Lung (tissue), 12 donors: ENCODE results near the gene SLC29A2. TPM values are rescaled to one million over a fixed set of nuclear protein-coding genes. Genes with fewer than 3 reads are reported as not detected.

ENCODE experiments used
- ATAC-seq: fragments of 200-7000 bp; cut with Tn5 transposase; one replicate; pipeline ENCODE4 v1.9.1; 2020; ENCODE audit warnings: moderate number of reproducible peaks; ENCODE audit not compliant: insufficient read depth, low FRiP score
- DNase-seq, 3 donors: peaks; one replicate each; pipeline ENCODE4 v3.0.0-alpha.2; 2013 to 2017
- H3K27ac ChIP-seq, 2 donors: one replicate each; pipeline ENCODE4 v1.5.1; 2013; ENCODE audit warnings: mild to moderate bottlenecking in 2 of 2, moderate library complexity in 2 of 2, control low read depth in 1 of 2, inconsistent platforms in 1 of 2, low read depth in 1 of 2, low read length in 1 of 2
- H3K27me3 ChIP-seq, 3 donors: one replicate each; pipeline ENCODE4 v1.5.1; 2013; ENCODE audit warnings: low read length in 2 of 3; ENCODE audit not compliant: control insufficient read depth in 3 of 3, insufficient read depth in 3 of 3
- H3K36me3 ChIP-seq, 4 donors: one replicate each; pipeline ENCODE4 v1.5.1; 2013; ENCODE audit warnings: low read length in 4 of 4, mild to moderate bottlenecking in 1 of 4, moderate library complexity in 1 of 4; ENCODE audit not compliant: control insufficient read depth in 4 of 4, insufficient read depth in 4 of 4
- H3K4me1 ChIP-seq, 5 donors: one replicate each; pipeline ENCODE4 v1.5.1; 2013; ENCODE audit warnings: low read length in 5 of 5, mild to moderate bottlenecking in 2 of 5, moderate library complexity in 1 of 5; ENCODE audit not compliant: control insufficient read depth in 5 of 5, insufficient read depth in 5 of 5
- H3K4me3 ChIP-seq: one replicate; pipeline ENCODE4 v1.5.1; 2013; ENCODE audit warnings: mild to moderate bottlenecking, control low read depth, moderate library complexity
- H3K9ac ChIP-seq, 2 donors: one replicate each; pipeline ENCODE4 v1.5.1; 2013; ENCODE audit warnings: low read length in 2 of 2, control low read depth in 1 of 2; ENCODE audit not compliant: insufficient read depth in 1 of 2
- H3K9me3 ChIP-seq, 4 donors: one replicate each; pipeline ENCODE4 v1.5.1; 2013; ENCODE audit warnings: low read length in 3 of 4, mild to moderate bottlenecking in 1 of 4, moderate library complexity in 1 of 4; ENCODE audit not compliant: control insufficient read depth in 4 of 4, insufficient read depth in 3 of 4
- CTCF ChIP-seq: IDR thresholded peaks from 2 replicates; pipeline ENCODE4 v1.5.1; 2012; ENCODE audit warnings: mild to moderate bottlenecking; ENCODE audit errors: control extremely low read depth, extremely low read depth
- WGBS, 2 donors: extraction: QIAGEN DNeasy Blood & Tissue Kit; methylation state at CpG; one replicate each; pipeline ENCODE4 v1.1.7; 2013; 5-methylcytosine and 5-hydroxymethylcytosine counted together
- polyA plus RNA-seq, 2 donors: library from polyadenylated mRNA; stranded (reverse); fragments of 200-250 nt; gene quantifications; one replicate each; pipeline ENCODE4 v1.2.1, GENCODE V29; 2013
- total RNA-seq, 2 donors: library from RNA; depleted of rRNA in 1 of 2; stranded (reverse); fragments of >200 nt in 1 of 2; gene quantifications; one replicate each; pipeline ENCODE4 v1.2.1, GENCODE V29; 2014 to 2021
- donor health status: control.
- donor health status: control.
- donor health status: Bipolar disorder and iron deficiency.
- donor health status: healthy.
- donor health status: DM: yes; HTN: yes; CAD: no.

The SLC29A2 gene
- total and polyA plus RNA-seq, 4 donors: 6.5 to 19.4 (median 13.7) TPM

GRCh38 chr11:66339686-66340483 lies 31.7 kb downstream of the SLC29A2 start:
- Histone ChIP-seq H3K27ac (no peak overlapping the region), H3K36me3 (peaks cover 0 to 47% (median 14%) of the 10 kb centered on the region in 4 donors), H3K4me3 (no peak overlapping the region), H3K9ac (no peak overlapping the region), H3K9me3 (no peaks in the 10 kb centered on the region), H3K4me1 (peaks cover 0 to 30% (median 14%) of the 10 kb centered on the region in 5 donors), H3K27me3 (no peaks in the 10 kb centered on the region)
- ATAC-seq (no peak), DNase-seq (no peak)
- WGBS, 2 donors: 82 to 86% methylated on average over 14 of the region's 14 CpGs
- TF ChIP-seq CTCF: no peak

- peaks cover 0 to 27% (median 14%) of the 10 kb centered on the region in 5 donors for H3K4me1 ChIP-seq
- no peaks in the 10 kb centered on the region for H3K27me3 ChIP-seq
- ATAC-seq (no peak), DNase-seq (no peak)
- H3K36me3 ChIP-seq: peaks cover 0 to 47% (median 14%) of the 10 kb centered on the region in 4 donors
- TF ChIP-seq CTCF: no peak
- H3K27ac ChIP-seq: no peak overlapping the region
- no peak overlapping the region for H3K4me3 ChIP-seq
- WGBS, 2 donors: 89 to 95% methylated on average over 6 of the region's 6 CpGs
- H3K9ac ChIP-seq: no peak overlapping the region
- no peaks in the 10 kb centered on the region for H3K9me3 ChIP-seq
Measured at GRCh38 chr11:66339162-66339675, 32.3 kb downstream of the SLC29A2 start.

- TF ChIP-seq CTCF: no peak
- Histone ChIP-seq H3K27ac (no peak overlapping the region), H3K4me1 (peaks cover 0 to 21% (median 10%) of the 10 kb centered on the region in 5 donors), H3K27me3 (no peaks in the 10 kb centered on the region), H3K9ac (no peak overlapping the region), H3K4me3 (no peak overlapping the region), H3K36me3 (peaks cover 0 to 54% (median 14%) of the 10 kb centered on the region in 4 donors), H3K9me3 (no peaks in the 10 kb centered on the region)
- 87% methylated on average over 17 of the region's 17 CpGs for WGBS, 2 donors
- ATAC-seq (no peak), DNase-seq (no peak)
Measured at GRCh38 chr11:66338276-66339161, 33.0 kb downstream of the SLC29A2 start.
